AG10803 (cell line): Measurements from ENCODE around the gene MTA3.

Source experiments
- DNase-seq: peaks from one replicate; pipeline ENCODE4 v3.0.0; 2010; ENCODE audit warnings: low read depth
- H3K4me3 ChIP-seq: 2 replicates; pipeline ENCODE4 v1.5.1; 2011; ENCODE audit warnings: mild to moderate bottlenecking, low read length, control low read depth
- TF ChIP-seq, protein P1 (sequence below): conservative IDR thresholded peaks from 2 replicates; pipeline ENCODE4 v1.5.1; 2011; ENCODE audit warnings: mild to moderate bottlenecking, low read length, control low read depth, inconsistent platforms

The MTA3 gene

DNA sequence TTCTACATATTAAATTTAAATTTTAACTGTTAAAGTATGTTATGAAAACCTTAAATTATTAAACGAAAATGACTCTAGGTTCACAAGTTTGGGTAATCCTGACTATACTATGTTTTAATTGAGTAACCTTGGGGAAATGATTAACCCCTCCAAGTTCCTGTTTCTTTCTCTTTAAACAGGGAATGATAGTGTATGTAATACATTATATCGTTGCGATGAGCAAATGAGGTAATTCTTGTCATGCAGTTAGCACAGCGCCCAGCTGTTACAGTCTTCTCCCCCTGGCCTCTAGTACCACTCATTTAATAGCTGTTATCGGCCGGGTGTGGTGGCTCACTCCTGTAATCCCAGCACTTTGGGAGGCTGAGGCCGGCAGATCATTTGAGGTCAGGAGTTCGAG, 80.4 kb downstream of the MTA3 start:
- DNase-seq: no peak
- TF ChIP-seq, protein P1, sequence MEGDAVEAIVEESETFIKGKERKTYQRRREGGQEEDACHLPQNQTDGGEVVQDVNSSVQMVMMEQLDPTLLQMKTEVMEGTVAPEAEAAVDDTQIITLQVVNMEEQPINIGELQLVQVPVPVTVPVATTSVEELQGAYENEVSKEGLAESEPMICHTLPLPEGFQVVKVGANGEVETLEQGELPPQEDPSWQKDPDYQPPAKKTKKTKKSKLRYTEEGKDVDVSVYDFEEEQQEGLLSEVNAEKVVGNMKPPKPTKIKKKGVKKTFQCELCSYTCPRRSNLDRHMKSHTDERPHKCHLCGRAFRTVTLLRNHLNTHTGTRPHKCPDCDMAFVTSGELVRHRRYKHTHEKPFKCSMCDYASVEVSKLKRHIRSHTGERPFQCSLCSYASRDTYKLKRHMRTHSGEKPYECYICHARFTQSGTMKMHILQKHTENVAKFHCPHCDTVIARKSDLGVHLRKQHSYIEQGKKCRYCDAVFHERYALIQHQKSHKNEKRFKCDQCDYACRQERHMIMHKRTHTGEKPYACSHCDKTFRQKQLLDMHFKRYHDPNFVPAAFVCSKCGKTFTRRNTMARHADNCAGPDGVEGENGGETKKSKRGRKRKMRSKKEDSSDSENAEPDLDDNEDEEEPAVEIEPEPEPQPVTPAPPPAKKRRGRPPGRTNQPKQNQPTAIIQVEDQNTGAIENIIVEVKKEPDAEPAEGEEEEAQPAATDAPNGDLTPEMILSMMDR: no peak

DNA sequence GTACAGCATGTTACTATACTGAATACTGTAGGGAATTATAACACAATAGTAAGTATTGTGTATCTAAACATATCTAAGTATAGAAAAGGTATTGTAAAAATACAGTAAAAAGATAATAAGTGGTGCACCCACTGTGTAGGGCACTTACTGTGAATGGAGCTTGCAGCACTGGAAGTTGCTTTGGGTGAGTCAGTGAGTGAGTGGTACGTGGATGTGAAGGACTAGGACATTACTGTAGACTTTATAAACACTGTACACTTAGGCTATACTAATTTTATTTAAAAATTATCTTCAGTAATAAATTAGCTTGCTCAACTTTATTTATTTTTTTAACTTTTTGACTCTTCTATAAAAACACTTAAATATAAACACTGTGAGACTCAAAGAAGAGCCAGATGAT, 82.6 kb downstream of the MTA3 start:
- H3K4me3 ChIP-seq: no peak overlapping the region
- TF ChIP-seq, protein P1: no peak

More for the DNA sequence above, 80.4 kb downstream of the MTA3 start:
- H3K4me3 ChIP-seq: no peak overlapping the region

GRCh38 chr2:42652086-42652485, 83.7 kb downstream of the MTA3 start:
- TF ChIP-seq, protein P1: no peak
- H3K4me3 ChIP-seq: no peak overlapping the region
- no peak for DNase-seq

More for the DNA sequence above, 82.6 kb downstream of the MTA3 start:
- DNase-seq: no peak

GRCh38 chr2:42653039-42653438, 84.6 kb downstream of the MTA3 start:
- DNase-seq: no peak
- TF ChIP-seq, protein P1: no peak
- no peak overlapping the region for H3K4me3 ChIP-seq

GRCh38 chr2:42653908-42654445, 85.5 kb downstream of the MTA3 start:
- no peak for DNase-seq
- TF ChIP-seq, protein P1: no peak
- no peak overlapping the region for H3K4me3 ChIP-seq

GRCh38 chr2:42658306-42658705, 89.9 kb downstream of the MTA3 start:
- DNase-seq: peak; percentile 8
- TF ChIP-seq, protein P1: no peak
- H3K4me3 ChIP-seq: no peak overlapping the region

DNA sequence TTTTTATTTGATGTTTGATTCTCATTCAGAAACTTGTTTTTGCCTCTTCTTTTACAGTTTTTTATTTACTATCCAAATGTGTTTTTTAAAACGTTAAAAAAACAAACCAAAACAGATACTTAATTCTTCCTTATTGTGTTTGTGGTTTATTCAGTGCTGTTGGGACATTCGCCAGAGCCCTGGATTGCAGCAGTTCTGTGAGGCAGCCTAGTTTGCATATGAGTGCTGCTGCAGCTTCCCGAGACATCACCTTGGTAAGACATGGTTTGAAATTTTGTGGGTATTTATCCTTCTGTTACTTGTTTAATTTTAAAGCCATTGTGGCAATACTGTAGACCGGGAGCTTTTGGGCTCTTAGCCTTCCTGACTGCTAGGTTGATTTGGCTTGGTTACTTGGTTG, 91.2 kb downstream of the MTA3 start:
- DNase-seq: peak; percentile 26
- no peak overlapping the region for H3K4me3 ChIP-seq
- TF ChIP-seq, protein P1: no peak
